ENCODE data around the gene EAF2. TPM values are rescaled to one million over a fixed set of nuclear protein-coding genes. Genes with fewer than 3 reads are reported as not detected.

The EAF2 gene
- total and polyA plus RNA-seq, 2 of the 13 experiments (the other 11 are each of a cell fraction or from before 2014, with no cell fraction given) = 4.0 to 14.6 TPM

- peak; percentile 77 for TF ChIP-seq FOXP1 (IDR thresholded peaks at IDR 0.05)
- no peak for TF ChIP-seq FOXP1 (CRISPR knock-in tag; IDR thresholded peaks at IDR 0.05)
Measured at GRCh38 chr3:121822973-121823372, 12.0 kb upstream of the EAF2 start (continued).

DNA sequence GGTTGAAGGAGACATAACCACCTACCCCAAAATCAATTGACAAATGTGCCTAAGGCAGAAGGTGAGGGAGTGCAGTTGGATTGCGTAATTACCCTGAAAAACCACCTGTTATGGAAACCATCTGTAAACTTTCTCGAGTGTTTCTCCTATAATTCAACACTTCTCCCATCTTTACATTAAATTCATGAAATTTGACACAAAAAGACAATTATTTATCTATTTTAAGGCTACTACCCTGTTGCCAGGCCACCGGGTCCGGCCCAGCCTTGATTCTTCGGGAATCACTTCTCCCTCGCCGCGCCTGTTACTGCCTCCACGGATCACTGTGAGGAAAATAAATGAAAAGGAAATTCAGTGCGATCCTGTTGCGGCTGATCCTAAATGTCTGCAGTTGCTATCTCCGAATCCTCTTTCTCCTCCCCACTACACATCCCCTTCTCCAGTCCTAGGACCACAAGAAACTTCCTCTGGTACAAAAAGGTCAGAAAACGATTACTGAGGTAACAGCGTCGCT, 795 bp upstream of the EAF2 start:
- H3K79me2 ChIP-seq (ENCODE audit: insufficient read depth, low read length) = peaks cover 30% of the 10 kb centered on the region
- H3K9ac ChIP-seq (ENCODE audit: insufficient read depth, low read depth, low read length) = peak overlapping the region; percentile 91
- H3K27me3 ChIP-seq (ENCODE audit: control insufficient read depth in 1 of 2, insufficient read depth in 2 of 2, low read length in 2 of 2) = no peaks in the 10 kb centered on the region
- H3K4me1 ChIP-seq (ENCODE audit: insufficient read depth, low read length) = peaks cover 36% of the 10 kb centered on the region
- peak overlapping the region; percentile 83 for H3K4me2 ChIP-seq (ENCODE audit: low read depth, low read length)
- 0 out of 2 replicates have a peak, but pooled peaks have one; percentile 24 for TF ChIP-seq ZNF44 (CRISPR knock-in tag; IDR thresholded peaks at IDR 0.05)
- TF ChIP-seq CEBPG (CRISPR knock-in tag; IDR thresholded peaks at IDR 0.05) = peak; percentile 97
- no peak for TF ChIP-seq HNF4G (IDR thresholded peaks at IDR 0.05; ENCODE audit: borderline replicate concordance, low read depth, low read length)
- TF ChIP-seq HNF4G (CRISPR knock-in tag; IDR thresholded peaks at IDR 0.05; ENCODE audit: borderline replicate concordance, low read depth) = no peak
- TF ChIP-seq ZBTB10 (CRISPR knock-in tag; IDR thresholded peaks at IDR 0.05; ENCODE audit: borderline replicate concordance) = no peak
- TF ChIP-seq MEIS1 (CRISPR knock-in tag; IDR thresholded peaks at IDR 0.05; ENCODE audit: borderline replicate concordance) = no peak
- TF ChIP-seq CEBPB (IDR thresholded peaks at IDR 0.05; ENCODE audit: borderline replicate concordance, low read depth, low read length) = peak; percentile 96
- TF ChIP-seq JUNB (CRISPR knock-in tag; IDR thresholded peaks at IDR 0.05; ENCODE audit: borderline replicate concordance) = 0 out of 2 replicates have a peak, but pooled peaks have one; percentile 23
- 0 out of 2 replicates have a peak, but pooled peaks have one; percentile 4 for TF ChIP-seq ERF (CRISPR knock-in tag; IDR thresholded peaks at IDR 0.05)
- no peak for TF ChIP-seq ZNF589 (CRISPR knock-in tag; conservative IDR thresholded peaks at IDR 0.05)
- TF ChIP-seq CCDC6 (CRISPR knock-in tag; IDR thresholded peaks at IDR 0.05) = 0 out of 2 replicates have a peak, but pooled peaks have one; percentile 6
- TF ChIP-seq ZNF292 (CRISPR knock-in tag; IDR thresholded peaks at IDR 0.05; ENCODE audit: borderline replicate concordance, low read depth) = 0 out of 2 replicates have a peak, but pooled peaks have one; percentile 7
- TF ChIP-seq REL (CRISPR knock-in tag; conservative IDR thresholded peaks at IDR 0.05) = 0 out of 2 replicates have a peak, but pooled peaks have one; percentile 4
- no peak for TF ChIP-seq NONO (IDR thresholded peaks at IDR 0.05)
- TF ChIP-seq NONO (CRISPR knock-in tag; conservative IDR thresholded peaks at IDR 0.05) = 0 out of 2 replicates have a peak, but pooled peaks have one; percentile 3
- no peak for TF ChIP-seq ZNF773 (CRISPR knock-in tag; IDR thresholded peaks at IDR 0.05; ENCODE audit: borderline replicate concordance)
- TF ChIP-seq SAP130 (CRISPR knock-in tag; IDR thresholded peaks at IDR 0.05; ENCODE audit: low read depth) = peak; percentile 34; the same call in 1 of the 2 replicates
- TF ChIP-seq ZNF546 (CRISPR knock-in tag; conservative IDR thresholded peaks at IDR 0.05) = no peak
- peak in 1 of 2 experiments; percentile 30; a peak in 1 of 4 replicates for TF ChIP-seq EP300 (IDR thresholded peaks at IDR 0.05; ENCODE audit: low read depth in 2 of 2, low read length in 2 of 2)
- TF ChIP-seq EP300 (CRISPR knock-in tag; IDR thresholded peaks at IDR 0.05; ENCODE audit: borderline replicate concordance) = no peak
- no peak for TF ChIP-seq PAWR (CRISPR knock-in tag; IDR thresholded peaks at IDR 0.05; ENCODE audit: borderline replicate concordance)
- no peaks in the 10 kb centered on the region for H3K9me3 ChIP-seq (ENCODE audit: low read length)
- H3K4me3 ChIP-seq (replicated peaks in 1 of 3; ENCODE audit: insufficient read depth in 1 of 3, low read depth in 2 of 3, low read length in 3 of 3) = peak overlapping the region; percentile 66 to 85 (median 66)
- DNase-seq (ENCODE audit: low spot score) (peak; percentile 13), FAIRE-seq (no peak), ATAC-seq (peak; percentile 12)
- ChIA-PET POLR2A (interaction anchor here (1.0 to 1.4 kb wide), 2 partner anchors 9 to 25 kb away, joined by 3 to 5 read pairs; no protein-coding TSS in a partner anchor), CTCF (ENCODE audit: low intra/inter-chr PET ratio, low total read pairs) (no interaction called here)
- TSS peak; percentile 71 for BruUV-seq (replicated peaks)
- in situ Hi-C loops (cut with HindIII; ENCODE audit: extremely low pct_ligation_motif_present, low pct_unique_long_range_greater_than_20kb) = no loop called here
- H2AFZ ChIP-seq (ENCODE audit: low read length) = peak overlapping the region; percentile 76
- WGBS (ENCODE audit: low lambda C conversion rate) = 3% methylated on average over 15 of the region's 15 CpGs
- H3K36me3 ChIP-seq (replicated peaks in 1 of 2; ENCODE audit: control insufficient read depth in 1 of 2, insufficient read depth in 2 of 2, low read length in 2 of 2) = no peaks in the 10 kb centered on the region; a peak in 1 of 5 replicates
- no peaks in the 10 kb centered on the region for H4K20me1 ChIP-seq (ENCODE audit: insufficient read depth, low read length)
- H3K27ac ChIP-seq (ENCODE audit: extremely low read length, insufficient read depth, low read length) = peak overlapping the region; percentile 79
- intact Hi-C loops (cut with micrococcal nuclease; ENCODE audit: unreplicated experiment) = loop anchor here (10.0 kb wide), 1 partner anchor 89 kb away; the partner anchor contains the start of gene GOLGB1

All from HepG2 (cell line).